ENCODE data around the gene JAGN1. TPM values are rescaled to one million over a fixed set of nuclear protein-coding genes. Genes with fewer than 3 reads are reported as not detected.

The JAGN1 gene
- total RNA-seq, 4 donors from 2014 or later, result 22.0 to 80.6 (median 35.8) TPM

- intact Hi-C loops (cut with DNase I; ENCODE audit: low total_unique reads), result loop anchor here (10.0 kb wide), 1 partner anchor 47 kb away; no protein-coding TSS in a partner anchor
- Histone ChIP-seq H3K4me3 (no peak overlapping the region), H3K4me1 (peaks cover 0 to 8% of the 10 kb centered on the region in 2 donors), H3K27me3 (no peaks in the 10 kb centered on the region), H3K9me3 (no peaks in the 10 kb centered on the region), H3K27ac (no peak overlapping the region), H3K36me3 (no peaks in the 10 kb centered on the region)
- no peak for TF ChIP-seq CTCF (IDR thresholded peaks at IDR 0.05)
- no peak for TF ChIP-seq POLR2A (IDR thresholded peaks at IDR 0.05)
- DNase-seq, result no peak
Measured at GRCh38 chr3:9911863-9912262, 21.5 kb downstream of the JAGN1 start.

- intact Hi-C loops (cut with DNase I; ENCODE audit: low total_unique reads), result loop anchor here (10.0 kb wide), 1 partner anchor 48 kb away; no protein-coding TSS in a partner anchor
- no peak overlapping the region for H3K27ac ChIP-seq
- H3K9me3 ChIP-seq, result no peaks in the 10 kb centered on the region
- H3K27me3 ChIP-seq, result no peaks in the 10 kb centered on the region
- no peaks in the 10 kb centered on the region for H3K36me3 ChIP-seq
- no peak for TF ChIP-seq POLR2A (IDR thresholded peaks at IDR 0.05)
- TF ChIP-seq CTCF (IDR thresholded peaks at IDR 0.05), result no peak
- DNase-seq, result no peak
- H3K4me1 ChIP-seq, result peaks cover 0 to 8% of the 10 kb centered on the region in 2 donors
- H3K4me3 ChIP-seq, result no peak overlapping the region
Measured at GRCh38 chr3:9912294-9912935, 22.0 kb downstream of the JAGN1 start.

- intact Hi-C loops (cut with DNase I; ENCODE audit: low total_unique reads), result loop anchor here (10.0 kb wide), 1 partner anchor 49 kb away; no protein-coding TSS in a partner anchor
- Histone ChIP-seq H3K4me3 (no peak overlapping the region), H3K4me1 (peaks cover 4 to 14% of the 10 kb centered on the region in 2 donors), H3K9me3 (no peaks in the 10 kb centered on the region), H3K27me3 (no peaks in the 10 kb centered on the region), H3K27ac (peak overlapping the region in 1 of 2 donors; percentile 93), H3K36me3 (no peaks in the 10 kb centered on the region)
- DNase-seq, result no peak
- TF ChIP-seq POLR2A (IDR thresholded peaks at IDR 0.05) (no peak), CTCF (IDR thresholded peaks at IDR 0.05) (no peak)
Measured at GRCh38 chr3:9913601-9914000, 23.2 kb downstream of the JAGN1 start.

GRCh38 chr3:9914011-9914410 lies 23.6 kb downstream of the JAGN1 start:
- no peak for DNase-seq
- H3K9me3 ChIP-seq, result no peaks in the 10 kb centered on the region
- no peaks in the 10 kb centered on the region for H3K36me3 ChIP-seq
- TF ChIP-seq CTCF (IDR thresholded peaks at IDR 0.05) (no peak), POLR2A (IDR thresholded peaks at IDR 0.05) (no peak)
- no peak overlapping the region for H3K4me3 ChIP-seq
- H3K4me1 ChIP-seq, result peaks cover 4 to 14% of the 10 kb centered on the region in 2 donors
- peak overlapping the region; percentile 90 to 93 for H3K27ac ChIP-seq
- no peaks in the 10 kb centered on the region for H3K27me3 ChIP-seq
- intact Hi-C loops (cut with DNase I; ENCODE audit: low total_unique reads), result loop anchor here (10.0 kb wide), 1 partner anchor 49 kb away; no protein-coding TSS in a partner anchor

GRCh38 chr3:9914559-9915253 lies 24.3 kb downstream of the JAGN1 start:
- intact Hi-C loops (cut with DNase I; ENCODE audit: low total_unique reads), result loop anchor here (10.0 kb wide), 1 partner anchor 50 kb away; no protein-coding TSS in a partner anchor
- Histone ChIP-seq H3K9me3 (no peaks in the 10 kb centered on the region), H3K36me3 (no peaks in the 10 kb centered on the region), H3K4me1 (peaks cover 4 to 14% of the 10 kb centered on the region in 2 donors), H3K27me3 (no peaks in the 10 kb centered on the region), H3K27ac (peak overlapping the region; percentile 90 to 93), H3K4me3 (peak overlapping the region; percentile 58 to 85)
- TF ChIP-seq CTCF (IDR thresholded peaks at IDR 0.05), result no peak
- TF ChIP-seq POLR2A (IDR thresholded peaks at IDR 0.05), result no peak
- no peak for DNase-seq

All from uterus (tissue), 4 donors.